Measurements from ENCODE around the gene GPT2. TPM values are rescaled to one million over a fixed set of nuclear protein-coding genes. Genes with fewer than 3 reads are reported as not detected.

The GPT2 gene
- total and polyA plus RNA-seq, 2 donors (not counting 3 experiments of a cell fraction or from before 2014, with no cell fraction given), result 10.8 to 17.9 TPM

- ChIA-PET CTCF (interaction anchor here (3.5 to 5.3 kb wide), 2 partner anchors 171 to 1193 kb away, joined by 16 to 31 read pairs; partner anchors contain the start of gene NETO2), POLR2A (interaction anchor here (0.6 to 0.7 kb wide), 2 partner anchors 16 to 662 kb away, joined by 3 to 6 read pairs; no protein-coding TSS in a partner anchor)
- no peak overlapping the region for H3K4me3 ChIP-seq (replicated peaks in 1 of 3; ENCODE audit: insufficient read depth in 1 of 3, low read depth in 1 of 3, low read length in 3 of 3)
- H3K27ac ChIP-seq (ENCODE audit: insufficient read depth, low read depth, low read length), result no peak overlapping the region
- H2AFZ ChIP-seq (ENCODE audit: low read depth, low read length), result no peak overlapping the region
- intact Hi-C loops (cut with micrococcal nuclease) (loop anchor here (10.0 kb wide), 2 partner anchors 1194 to 1394 kb away; no protein-coding TSS in a partner anchor), dilution Hi-C loops (cut with MboI; ENCODE audit: extremely low pct_ligation_motif_present, low sequenced_read_pairs) (no loop called here)
- H4K20me1 ChIP-seq (replicated peaks; ENCODE audit: control insufficient read depth, extremely low read depth, insufficient read depth, low read length), result peaks cover 5% of the 10 kb centered on the region
- FAIRE-seq (no peak), DNase-seq (ENCODE audit: low read depth, low spot score) (no peak)
- peaks cover 12 to 19% of the 10 kb centered on the region in 2 experiments for H3K36me3 ChIP-seq (ENCODE audit: control insufficient read depth in 2 of 2, extremely low read depth in 1 of 2, insufficient read depth in 2 of 2, low read length in 2 of 2)
- BruUV-seq (replicated peaks), result no TSS peak
- TF ChIP-seq POLR2A (IDR thresholded peaks at IDR 0.05; ENCODE audit: low read depth, low read length) (no peak), POLR2AphosphoS5 (IDR thresholded peaks at IDR 0.05; ENCODE audit: insufficient read depth, low read depth, low read length) (no peak), FOS (IDR thresholded peaks at IDR 0.05; ENCODE audit: borderline replicate concordance, insufficient read depth, low read length) (no peak), MYC (IDR thresholded peaks at IDR 0.05; ENCODE audit: low read depth, low read length) (no peak), JUN (IDR thresholded peaks at IDR 0.05; ENCODE audit: borderline replicate concordance, insufficient read depth, insufficient read length, low read depth) (no peak), MAX (IDR thresholded peaks at IDR 0.05; ENCODE audit: insufficient read depth, insufficient read length) (no peak), CTCF (IDR thresholded peaks at IDR 0.05; ENCODE audit: extremely low read depth in 1 of 2, insufficient read depth in 1 of 2, low read depth in 1 of 2, low read length in 2 of 2) (no peak), EZH2 (IDR thresholded peaks at IDR 0.05; ENCODE audit: borderline replicate concordance, low read depth, low read length, severe bottlenecking) (no peak), GATA2 (IDR thresholded peaks at IDR 0.05; ENCODE audit: insufficient read depth, insufficient read length, low read depth, low read length) (no peak)
- H3K27me3 ChIP-seq (ENCODE audit: control insufficient read depth in 2 of 2, insufficient read depth in 2 of 2, low read length in 2 of 2), result no peaks in the 10 kb centered on the region
- H3K79me2 ChIP-seq (ENCODE audit: control insufficient read depth, insufficient read depth, low read length), result peaks cover 47% of the 10 kb centered on the region
- no peak overlapping the region for H3K4me2 ChIP-seq (ENCODE audit: insufficient read depth, low read length)
- no peak overlapping the region for H3K9ac ChIP-seq (replicated peaks; ENCODE audit: extremely low read depth, insufficient read depth, low read length)
- H3K4me1 ChIP-seq (ENCODE audit: control insufficient read depth, extremely low read depth, insufficient read depth, low read length), result peaks cover 19% of the 10 kb centered on the region
- H3K9me3 ChIP-seq (replicated peaks; ENCODE audit: control insufficient read depth, insufficient read depth, low read length), result no peaks in the 10 kb centered on the region
- H3K9me1 ChIP-seq (replicated peaks; ENCODE audit: control insufficient read depth, extremely low read depth, insufficient read depth, low read length), result no peaks in the 10 kb centered on the region
Observed at GRCh38 chr16:46971271-46971670, 87.1 kb downstream of the GPT2 start.

All from endothelial cell of umbilical vein (primary cell).